Lower lobe of right lung (tissue), 2 donors: Measurements from ENCODE around the gene KCTD12. TPM values are rescaled to one million over a fixed set of nuclear protein-coding genes. Genes with fewer than 3 reads are reported as not detected.

ENCODE experiments used
- ATAC-seq, 2 donors: fragments of 200-7000 bp; cut with Tn5 transposase; one replicate each; pipeline ENCODE4 v1.9.1; 2020 to 2022; ENCODE audit warnings: mild to moderate bottlenecking in 2 of 2, moderate library complexity in 2 of 2
- DNase-seq: peaks from one replicate; pipeline ENCODE4 v3.0.0-alpha.2; 2020
- H3K27ac ChIP-seq: fragments of 200-600 bp; one replicate; pipeline ENCODE4 v1.8.0; 2022
- H3K27me3 ChIP-seq: fragments of 200-600 bp; one replicate; pipeline ENCODE4 v1.8.0; 2022; ENCODE audit warnings: low read depth
- H3K36me3 ChIP-seq: fragments of 200-600 bp; one replicate; pipeline ENCODE4 v1.8.0; 2022; ENCODE audit warnings: mild to moderate bottlenecking
- H3K4me1 ChIP-seq: fragments of 200-600 bp; one replicate; pipeline ENCODE4 v1.8.0; 2022
- H3K4me3 ChIP-seq: fragments of 200-600 bp; one replicate; pipeline ENCODE4 v1.8.0; 2022; ENCODE audit warnings: mild to moderate bottlenecking
- H3K9me3 ChIP-seq: fragments of 200-600 bp; one replicate; pipeline ENCODE4 v1.8.0; 2022
- CTCF ChIP-seq: fragments of 200-600 bp; IDR thresholded peaks from one replicate; pipeline ENCODE4 v1.8.0; 2022; ENCODE audit warnings: antibody characterized with exemption, mild to moderate bottlenecking
- intact Hi-C: fragments of 100-400 bp; cut with DNase I; formaldehyde crosslinking; loops from one replicate; pipeline ENCODE4 v1.11.0; 2022
- total RNA-seq: library from RNA; stranded (reverse); fragmentation: NEBNext Ultra II Directional; extraction: Animal tissue kit (Norgen Biotek cat#: 25700); gene quantifications from one replicate; pipeline ENCODE4 v1.2.1, GENCODE V29; 2021
- donor health status: DM: no; HTN: yes; CAD: no; lungs with severe emphysema.

KCTD12 gene
- total RNA-seq, 1 donor from 2014 or later: 162 TPM

- DNase-seq: no peak
- Histone ChIP-seq H3K27ac (peak overlapping the region; percentile 94), H3K4me1 (peaks cover 37% of the 10 kb centered on the region), H3K36me3 (no peaks in the 10 kb centered on the region), H3K27me3 (no peaks in the 10 kb centered on the region), H3K4me3 (peak overlapping the region; percentile 80), H3K9me3 (no peaks in the 10 kb centered on the region)
- no peak for TF ChIP-seq CTCF
- ATAC-seq: no peak
- intact Hi-C loops: no loop called here
These were observed 3.0 kb downstream of the KCTD12 start for GRCh38 chr13:76883236-76883635.

- H3K4me3 ChIP-seq: peak overlapping the region; percentile 80
- peak; percentile 54 for DNase-seq
- H3K36me3 ChIP-seq: no peaks in the 10 kb centered on the region
- H3K4me1 ChIP-seq: peaks cover 40% of the 10 kb centered on the region
- peak overlapping the region; percentile 94 for H3K27ac ChIP-seq
- H3K9me3 ChIP-seq: no peaks in the 10 kb centered on the region
- no peak for ATAC-seq
- no peaks in the 10 kb centered on the region for H3K27me3 ChIP-seq
- intact Hi-C loops: no loop called here
- no peak for TF ChIP-seq CTCF
These were observed 3.8 kb downstream of the KCTD12 start for GRCh38 chr13:76882431-76882830.

- DNase-seq: no peak
- intact Hi-C loops: no loop called here
- no peaks in the 10 kb centered on the region for H3K27me3 ChIP-seq
- H3K36me3 ChIP-seq: no peaks in the 10 kb centered on the region
- peak overlapping the region; percentile 2 for H3K4me3 ChIP-seq
- H3K27ac ChIP-seq: peak overlapping the region; percentile 74
- no peak for ATAC-seq
- H3K4me1 ChIP-seq: peaks cover 36% of the 10 kb centered on the region
- H3K9me3 ChIP-seq: no peaks in the 10 kb centered on the region
- no peak for TF ChIP-seq CTCF
These were observed 6.3 kb downstream of the KCTD12 start for GRCh38 chr13:76879883-76880270.

- DNase-seq (peak; percentile 81), ATAC-seq (peak; percentile 86 to 93)
- Histone ChIP-seq H3K36me3 (no peaks in the 10 kb centered on the region), H3K27me3 (no peaks in the 10 kb centered on the region), H3K9me3 (no peaks in the 10 kb centered on the region), H3K4me3 (peak overlapping the region; percentile 2), H3K4me1 (peaks cover 39% of the 10 kb centered on the region), H3K27ac (peak overlapping the region; percentile 74)
- TF ChIP-seq CTCF: no peak
- intact Hi-C loops: no loop called here
These were observed 6.9 kb downstream of the KCTD12 start for GRCh38 chr13:76879203-76879882.

GRCh38 chr13:76878043-76878442 lies 8.2 kb downstream of the KCTD12 start:
- Histone ChIP-seq H3K4me1 (peaks cover 39% of the 10 kb centered on the region), H3K27me3 (no peaks in the 10 kb centered on the region), H3K27ac (peak overlapping the region; percentile 74), H3K4me3 (no peak overlapping the region), H3K36me3 (no peaks in the 10 kb centered on the region), H3K9me3 (no peaks in the 10 kb centered on the region)
- no peak for DNase-seq
- no peak for TF ChIP-seq CTCF
- intact Hi-C loops: no loop called here
- no peak for ATAC-seq
